SU-DHL-6 (cell line): ENCODE results near the gene PFKFB2.

Experiments
- H2AFZ ChIP-seq: fragments of 200-600 bp; sonication (generic); 2 replicates; pipeline ENCODE4 v1.6.1; 2014; ENCODE audit warnings: low read depth, mild to moderate bottlenecking, moderate library complexity, mixed read lengths, antibody characterized with exemption, low read length; ENCODE audit not compliant: severe bottlenecking
- H3F3A ChIP-seq: fragments of 200-600 bp; shearing (Covaris generic); 2 replicates; pipeline ENCODE4 v1.6.0; 2016; ENCODE audit warnings: antibody characterized with exemption, mild to moderate bottlenecking; ENCODE audit not compliant: insufficient read depth
- H3K27ac ChIP-seq: fragments of 200-600 bp; sonication (generic); 2 replicates; pipeline ENCODE4 v1.5.1; 2016; ENCODE audit warnings: low read depth, mild to moderate bottlenecking, low read length, moderate library complexity, mixed read lengths
- H3K27me3 ChIP-seq: fragments of 200-600 bp; sonication (generic), shearing (Covaris generic); 2 replicates; pipeline ENCODE4 v1.6.0; 2014; ENCODE audit warnings: mild to moderate bottlenecking, low read length
- H3K36me3 ChIP-seq: fragments of 200-600 bp; sonication (generic); 2 replicates; pipeline ENCODE4 v1.6.1; 2014; ENCODE audit warnings: mild to moderate bottlenecking, low read length, mixed read lengths
- H3K4me2 ChIP-seq: fragments of 300-600, 200-600 bp; shearing (Covaris generic), sonication (generic); 2 replicates; pipeline ENCODE4 v1.6.0; 2014; ENCODE audit warnings: low read length, low read depth, mild to moderate bottlenecking; ENCODE audit not compliant: poor library complexity, severe bottlenecking
- H3K4me3 ChIP-seq: fragments of 200-600 bp; sonication (generic); 2 replicates; pipeline ENCODE4 v1.5.1; 2014; ENCODE audit warnings: antibody characterized with exemption, low read length, mild to moderate bottlenecking, mixed read lengths; ENCODE audit not compliant: insufficient read depth, poor library complexity, severe bottlenecking
- H3K79me2 ChIP-seq: fragments of 200-600 bp; sonication (generic); 2 replicates; pipeline ENCODE4 v1.6.1; 2014; ENCODE audit warnings: mild to moderate bottlenecking, low read length, moderate library complexity; ENCODE audit not compliant: insufficient read depth
- H3K9ac ChIP-seq: fragments of 200-600 bp; sonication (generic); 2 replicates; pipeline ENCODE4 v1.7.0; 2014; ENCODE audit warnings: mild to moderate bottlenecking, low read length
- H3K9me2 ChIP-seq: fragments of 200-600 bp; sonication (generic); replicated peaks from 2 replicates; pipeline ENCODE4 v1.6.1; 2014; ENCODE audit warnings: low read length; ENCODE audit not compliant: insufficient read depth
- H3K9me3 ChIP-seq: fragments of 200-600 bp; sonication (generic); 2 replicates; pipeline ENCODE4 v1.6.1; 2014; ENCODE audit warnings: low read length, mixed read lengths; ENCODE audit not compliant: insufficient read depth
- H4K20me1 ChIP-seq: fragments of 200-600 bp; sonication (generic); 2 replicates; pipeline ENCODE4 v1.6.1; 2014; ENCODE audit warnings: low read depth, mild to moderate bottlenecking, antibody characterized with exemption, low read length, moderate library complexity, mixed read lengths
- EZH2phosphoT487 ChIP-seq: fragments of 200-600 bp; sonication (generic), shearing (Covaris generic); conservative IDR thresholded peaks from 2 replicates; pipeline ENCODE4 v1.6.1; 2018; ENCODE audit warnings: mild to moderate bottlenecking, antibody characterized with exemption, low read length, moderate library complexity, mixed read lengths
- TF ChIP-seq, protein P1 (sequence below): fragments of 200-600 bp; sonication (generic); IDR thresholded peaks from one replicate; pipeline ENCODE4 v1.5.1; 2017; ENCODE audit warnings: antibody characterized with exemption, mild to moderate bottlenecking, low read length, moderate library complexity; ENCODE audit not compliant: insufficient read depth, poor library complexity, severe bottlenecking

The PFKFB2 gene

DNA sequence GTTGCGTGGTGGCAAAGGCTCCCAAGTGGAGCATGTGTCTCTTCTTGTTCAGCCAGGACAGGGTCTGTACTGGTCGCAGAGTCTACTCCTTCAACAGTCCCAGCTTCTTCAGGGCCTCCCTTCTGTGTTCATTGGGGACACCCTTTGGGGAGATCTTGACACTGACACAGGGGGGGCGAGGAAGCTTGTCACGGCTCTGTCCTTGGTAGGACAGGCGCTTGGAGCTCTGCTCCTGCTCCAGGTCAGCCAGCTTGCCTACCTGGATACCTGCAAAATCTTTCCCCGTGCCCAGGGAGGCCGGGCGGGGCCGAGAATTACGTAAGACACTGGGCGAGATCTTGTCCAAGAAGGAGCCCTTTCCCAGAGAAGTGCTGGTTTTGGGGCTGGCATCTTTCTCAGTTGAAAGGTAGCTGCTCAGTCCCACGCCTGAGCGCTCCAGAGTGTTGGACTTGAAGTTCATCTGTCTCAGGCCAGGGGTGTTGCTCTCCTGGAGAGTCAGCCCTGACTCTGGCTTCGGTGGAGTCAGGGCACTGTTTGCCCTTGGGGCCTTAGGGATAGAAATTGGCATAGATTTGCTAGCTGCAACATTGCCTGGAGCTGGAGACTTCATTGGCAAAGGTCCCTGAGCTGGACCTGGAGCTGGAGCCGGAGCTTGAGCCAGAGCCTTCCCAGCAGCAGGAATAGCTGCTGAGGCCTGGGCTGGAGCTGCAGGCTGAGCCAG is 31.0 kb upstream of the PFKFB2 start:
- Histone ChIP-seq H3K4me3 (no peak overlapping the region), H4K20me1 (no peaks in the 10 kb centered on the region), H3K79me2 (no peaks in the 10 kb centered on the region), H3K9ac (no peak overlapping the region), H3K36me3 (no peaks in the 10 kb centered on the region), H3K9me2 (no peaks in the 10 kb centered on the region), H3F3A (no peaks in the 10 kb centered on the region), H3K27me3 (no peaks in the 10 kb centered on the region), H2AFZ (no peak overlapping the region), H3K27ac (no peak overlapping the region), H3K4me2 (no peak overlapping the region), H3K9me3 (no peaks in the 10 kb centered on the region)
- no peak for TF ChIP-seq EZH2phosphoT487
- TF ChIP-seq, protein P1, sequence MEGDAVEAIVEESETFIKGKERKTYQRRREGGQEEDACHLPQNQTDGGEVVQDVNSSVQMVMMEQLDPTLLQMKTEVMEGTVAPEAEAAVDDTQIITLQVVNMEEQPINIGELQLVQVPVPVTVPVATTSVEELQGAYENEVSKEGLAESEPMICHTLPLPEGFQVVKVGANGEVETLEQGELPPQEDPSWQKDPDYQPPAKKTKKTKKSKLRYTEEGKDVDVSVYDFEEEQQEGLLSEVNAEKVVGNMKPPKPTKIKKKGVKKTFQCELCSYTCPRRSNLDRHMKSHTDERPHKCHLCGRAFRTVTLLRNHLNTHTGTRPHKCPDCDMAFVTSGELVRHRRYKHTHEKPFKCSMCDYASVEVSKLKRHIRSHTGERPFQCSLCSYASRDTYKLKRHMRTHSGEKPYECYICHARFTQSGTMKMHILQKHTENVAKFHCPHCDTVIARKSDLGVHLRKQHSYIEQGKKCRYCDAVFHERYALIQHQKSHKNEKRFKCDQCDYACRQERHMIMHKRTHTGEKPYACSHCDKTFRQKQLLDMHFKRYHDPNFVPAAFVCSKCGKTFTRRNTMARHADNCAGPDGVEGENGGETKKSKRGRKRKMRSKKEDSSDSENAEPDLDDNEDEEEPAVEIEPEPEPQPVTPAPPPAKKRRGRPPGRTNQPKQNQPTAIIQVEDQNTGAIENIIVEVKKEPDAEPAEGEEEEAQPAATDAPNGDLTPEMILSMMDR: no peak

DNA sequence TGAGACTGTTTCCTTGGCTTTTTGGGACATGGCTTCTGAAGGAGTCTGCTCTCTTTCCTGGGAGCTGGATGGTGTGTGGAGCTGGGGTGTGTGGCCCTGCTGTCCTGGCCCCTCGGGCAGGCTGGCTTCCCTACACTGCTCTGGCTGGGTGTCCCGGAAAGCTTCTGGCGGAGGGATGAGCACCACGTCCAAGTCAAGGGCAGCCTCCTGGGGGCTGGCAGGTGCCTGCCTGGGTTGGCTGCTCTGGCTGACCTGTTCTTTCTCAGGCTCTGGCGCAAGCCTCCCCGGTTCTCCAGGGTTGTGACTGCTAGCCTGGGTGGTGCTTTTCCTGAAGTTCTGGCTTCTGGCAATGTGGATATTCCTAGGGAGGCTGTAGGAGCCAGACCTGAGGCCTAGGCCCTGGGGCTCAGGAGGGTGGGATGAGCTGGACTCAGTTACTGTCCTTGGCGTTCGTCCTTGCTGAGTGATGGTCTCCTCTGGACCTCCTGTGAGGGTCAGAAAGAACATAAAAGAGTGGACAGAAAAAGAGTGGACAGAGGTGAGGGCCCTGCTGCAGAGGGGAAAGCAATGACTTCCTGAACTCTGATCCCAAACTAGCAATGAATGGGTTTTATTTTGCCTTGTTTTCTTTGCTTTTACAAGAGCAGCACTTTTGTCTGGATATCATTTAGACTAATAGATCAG is 29.9 kb upstream of the PFKFB2 start:
- Histone ChIP-seq H2AFZ (no peak overlapping the region), H4K20me1 (no peaks in the 10 kb centered on the region), H3K9me2 (no peaks in the 10 kb centered on the region), H3K27ac (no peak overlapping the region), H3K4me2 (no peak overlapping the region), H3K4me3 (no peak overlapping the region), H3K9ac (no peak overlapping the region), H3K79me2 (no peaks in the 10 kb centered on the region), H3K9me3 (no peaks in the 10 kb centered on the region), H3K36me3 (no peaks in the 10 kb centered on the region), H3F3A (no peaks in the 10 kb centered on the region), H3K27me3 (no peaks in the 10 kb centered on the region)
- no peak for TF ChIP-seq EZH2phosphoT487

DNA sequence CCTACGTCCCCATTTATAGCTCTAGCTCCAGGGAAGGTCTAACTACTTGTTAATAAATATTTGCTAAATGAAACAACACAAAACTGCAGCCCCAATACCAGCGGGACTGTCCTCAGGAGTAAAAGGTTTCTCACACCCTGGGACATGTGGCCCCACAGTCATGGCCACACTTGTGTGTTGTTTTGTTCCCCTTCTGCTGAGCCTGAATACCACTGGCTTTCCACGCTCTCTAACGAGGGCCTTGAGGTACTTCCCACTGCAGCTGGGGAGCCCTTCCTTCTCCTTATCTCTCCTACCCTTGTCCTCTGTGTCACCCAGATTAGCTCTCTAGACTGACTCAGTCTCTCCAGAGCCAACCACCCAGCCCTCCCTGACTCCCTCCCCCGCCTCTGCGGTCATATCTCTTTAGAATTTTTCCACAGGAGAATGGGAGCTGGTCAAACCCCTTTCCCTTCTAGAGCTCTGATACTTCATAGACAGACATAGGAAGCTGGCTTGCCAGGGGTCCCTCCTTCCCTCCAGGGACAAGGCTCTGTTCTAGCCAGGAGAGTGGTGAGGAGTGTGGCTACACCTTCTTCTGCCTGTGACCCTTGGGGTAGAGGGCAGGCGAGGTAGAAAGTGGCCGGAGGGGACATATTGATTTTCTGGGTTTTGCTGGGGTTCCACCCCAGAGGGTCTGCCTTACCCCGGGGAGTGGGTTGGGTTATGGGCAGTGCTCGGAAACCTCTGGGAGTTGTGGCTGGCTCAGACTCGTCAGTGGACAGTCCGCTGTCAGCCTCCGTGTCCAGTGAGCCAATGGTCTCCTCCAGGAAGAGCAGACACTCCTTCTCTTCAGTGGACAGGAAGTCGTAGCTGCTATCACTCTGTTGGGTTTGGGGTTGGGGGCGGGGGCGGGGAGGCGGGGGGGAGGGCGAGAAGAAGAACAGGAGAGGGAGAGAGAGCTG is 28.6 kb upstream of the PFKFB2 start:
- no peak overlapping the region for H3K4me2 ChIP-seq
- H3K27ac ChIP-seq: no peak overlapping the region

More for the DNA sequence above, 28.6 kb upstream of the PFKFB2 start:
- Histone ChIP-seq H3K36me3 (no peaks in the 10 kb centered on the region), H3K27me3 (no peaks in the 10 kb centered on the region), H3K4me3 (no peak overlapping the region), H4K20me1 (no peaks in the 10 kb centered on the region), H3F3A (no peaks in the 10 kb centered on the region), H3K79me2 (no peaks in the 10 kb centered on the region), H3K9me2 (no peaks in the 10 kb centered on the region), H3K9ac (no peak overlapping the region), H2AFZ (no peak overlapping the region), H3K9me3 (no peaks in the 10 kb centered on the region)
- TF ChIP-seq EZH2phosphoT487: no peak
- TF ChIP-seq, protein P1: no peak
